Adrenal gland (tissue), 12 donors: ENCODE data around the gene CROCC. TPM values are rescaled to one million over a fixed set of nuclear protein-coding genes. Genes with fewer than 3 reads are reported as not detected.
A peak's percentile ranks its signal among the peaks of the same experiment; 100 is the strongest.

Source experiments
- DNase-seq, 7 donors: peaks; one replicate each; pipeline ENCODE4 v3.0.0-alpha.2; 2019 to 2020
- H3K27ac ChIP-seq, 5 donors: fragments of 200-600 bp; sonication (generic) in 4 of 5; 1 replicate in 3 of 5; 2 replicates in 2 of 5; pipeline versions ENCODE4 v1.5.1 to v1.8.0; 2016 to 2020; ENCODE audit warnings: mild to moderate bottlenecking in 1 of 5
- H3K27me3 ChIP-seq: fragments of 200-600 bp; 2 replicates; pipeline ENCODE4 v1.8.0; 2021
- H3K36me3 ChIP-seq, 2 donors: fragments of 200-600 bp; replicated peaks in 1 of 2; 1 replicate in 1 of 2; 2 replicates in 1 of 2; pipeline versions ENCODE4 v1.5.1 to v1.8.0; 2018 to 2022
- H3K4me1 ChIP-seq, 2 donors: fragments of 200-600 bp; replicated peaks in 1 of 2; 1 replicate in 1 of 2; 2 replicates in 1 of 2; pipeline versions ENCODE4 v1.5.1 to v1.8.0; 2018 to 2021
- H3K4me3 ChIP-seq, 4 donors: fragments of 200-600 bp; sonication (generic) in 3 of 4; one replicate each; pipeline ENCODE4 v1.5.1; 2016 to 2018
- H3K9me3 ChIP-seq, 3 donors: fragments of 200-600 bp; sonication (generic) in 1 of 3; replicated peaks in 1 of 3; 1 replicate in 2 of 3; 2 replicates in 1 of 3; pipeline versions ENCODE4 v1.5.1 to v1.8.0; 2016 to 2021
- POLR2A ChIP-seq, 2 donors: fragments of 450-650 bp; IDR thresholded peaks; one replicate each; pipeline ENCODE4 v1.6.1; 2017; ENCODE audit warnings: antibody characterized with exemption in 2 of 2, mild to moderate bottlenecking in 2 of 2, moderate library complexity in 1 of 2
- WGBS, 4 donors: extraction: QIAGEN DNeasy Blood & Tissue Kit in 2 of 4; methylation state at CpG; one replicate each; pipeline versions ENCODE4 v1.1.5 to v1.1.7; 2013 to 2017; 5-methylcytosine and 5-hydroxymethylcytosine counted together
- intact Hi-C, 2 donors: fragments of 100-400 bp; cut with DNase I; formaldehyde crosslinking; loops; one replicate each; pipeline versions ENCODE4 v1.14.1 to v1.15.0; 2022 to 2023
- polyA plus RNA-seq, 3 donors: library from polyadenylated mRNA; stranded (reverse); fragments of 200-250 nt in 2 of 3; fragments of 350-450 nt in 1 of 3; fragmentation: Illumina TruSeq in 1 of 3; extraction: RNeasy Lipid Tissue Mini Kit (QIAGEN cat#74804) in 1 of 3; gene quantifications; one replicate each; pipeline ENCODE4 v1.2.3, GENCODE V29; 2013 to 2014
- total RNA-seq, 9 donors: library from RNA; depleted of rRNA in 4 of 9; stranded (reverse); fragments of >200 nt in 4 of 9; fragments of 120-200 nt in 1 of 9; fragmentation: NEBNext Ultra II Directional in 1 of 9; extraction: Animal tissue kit (Norgen Biotek cat#: 25700) in 1 of 9; gene quantifications; one replicate each; pipeline versions ENCODE4 v1.1.0 to v1.2.4, GENCODE V29; 2013 to 2023
- TF ChIP-seq, protein P1 (sequence below), 6 experiments: fragments of 450-650 bp in 4 of 6; fragments of 200-600 bp in 2 of 6; sonication (generic) in 1 of 6; IDR thresholded peaks; 1 replicate in 5 of 6; 2 replicates in 1 of 6; pipeline versions ENCODE4 v1.5.1 to v1.8.0; 2016 to 2021; ENCODE audit warnings: antibody characterized with exemption in 6 of 6, mild to moderate bottlenecking in 2 of 6, moderate library complexity in 1 of 6
- donor health status: healthy with polysubstance abuse.
- donor health status: Bipolar disorder and iron deficiency.
- donor health status: DM: yes; HTN: yes; CAD: no.
- donor health status: DM: no; HTN: no; CAD: no.
- donor health status: DM: no; HTN: no; CAD: no.
- donor health status: DM: yes; HTN: yes; CAD: no.

The CROCC gene
- total and polyA plus RNA-seq, 12 donors: 2.3 to 151 (median 19.2) TPM

DNA sequence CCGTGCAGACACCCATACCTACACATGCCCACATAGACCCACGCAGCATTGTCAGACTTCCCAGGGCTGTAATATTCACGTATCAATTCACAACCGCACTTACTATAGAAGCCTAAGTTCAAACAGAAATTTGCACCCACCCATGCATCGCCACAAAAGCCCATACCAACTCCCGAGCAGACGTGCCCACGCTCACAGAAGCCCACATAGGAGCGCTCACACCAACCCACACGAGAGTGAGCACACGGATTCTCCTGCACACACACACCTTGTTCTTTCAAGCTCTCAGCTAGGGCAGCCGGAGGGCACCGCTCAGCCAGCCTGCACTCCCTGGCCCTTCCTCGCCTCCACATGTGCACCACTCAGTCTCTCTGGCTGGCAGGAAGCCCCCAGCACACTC is 54.1 kb downstream of the CROCC start:
- Histone ChIP-seq H3K4me1 (no peaks in the 10 kb centered on the region), H3K4me3 (no peak overlapping the region), H3K27me3 (peaks cover 5% of the 10 kb centered on the region), H3K27ac (no peak overlapping the region), H3K36me3 (no peaks in the 10 kb centered on the region), H3K9me3 (no peaks in the 10 kb centered on the region)
- intact Hi-C loops: no loop called here
- no peak for TF ChIP-seq POLR2A (IDR thresholded peaks at IDR 0.05)
- TF ChIP-seq, protein P1, sequence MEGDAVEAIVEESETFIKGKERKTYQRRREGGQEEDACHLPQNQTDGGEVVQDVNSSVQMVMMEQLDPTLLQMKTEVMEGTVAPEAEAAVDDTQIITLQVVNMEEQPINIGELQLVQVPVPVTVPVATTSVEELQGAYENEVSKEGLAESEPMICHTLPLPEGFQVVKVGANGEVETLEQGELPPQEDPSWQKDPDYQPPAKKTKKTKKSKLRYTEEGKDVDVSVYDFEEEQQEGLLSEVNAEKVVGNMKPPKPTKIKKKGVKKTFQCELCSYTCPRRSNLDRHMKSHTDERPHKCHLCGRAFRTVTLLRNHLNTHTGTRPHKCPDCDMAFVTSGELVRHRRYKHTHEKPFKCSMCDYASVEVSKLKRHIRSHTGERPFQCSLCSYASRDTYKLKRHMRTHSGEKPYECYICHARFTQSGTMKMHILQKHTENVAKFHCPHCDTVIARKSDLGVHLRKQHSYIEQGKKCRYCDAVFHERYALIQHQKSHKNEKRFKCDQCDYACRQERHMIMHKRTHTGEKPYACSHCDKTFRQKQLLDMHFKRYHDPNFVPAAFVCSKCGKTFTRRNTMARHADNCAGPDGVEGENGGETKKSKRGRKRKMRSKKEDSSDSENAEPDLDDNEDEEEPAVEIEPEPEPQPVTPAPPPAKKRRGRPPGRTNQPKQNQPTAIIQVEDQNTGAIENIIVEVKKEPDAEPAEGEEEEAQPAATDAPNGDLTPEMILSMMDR (IDR thresholded peaks at IDR 0.05): no peak
- WGBS, 4 donors: 81 to 88% (median 87%) methylated on average over 11 to 14 of the region's 14 CpGs
- DNase-seq: no peak

GRCh38 chr1:16976966-16977365 is 55.2 kb downstream of the CROCC start:
- Histone ChIP-seq H3K36me3 (no peaks in the 10 kb centered on the region), H3K27ac (no peak overlapping the region), H3K4me1 (no peaks in the 10 kb centered on the region), H3K27me3 (peaks cover 5% of the 10 kb centered on the region), H3K4me3 (no peak overlapping the region), H3K9me3 (no peaks in the 10 kb centered on the region)
- 78 to 90% (median 85%) methylated on average over 6 to 16 of the region's 16 CpGs for WGBS, 4 donors
- TF ChIP-seq, protein P1 (IDR thresholded peaks at IDR 0.05): no peak
- TF ChIP-seq POLR2A (IDR thresholded peaks at IDR 0.05): no peak
- intact Hi-C loops: no loop called here
- no peak for DNase-seq

DNA sequence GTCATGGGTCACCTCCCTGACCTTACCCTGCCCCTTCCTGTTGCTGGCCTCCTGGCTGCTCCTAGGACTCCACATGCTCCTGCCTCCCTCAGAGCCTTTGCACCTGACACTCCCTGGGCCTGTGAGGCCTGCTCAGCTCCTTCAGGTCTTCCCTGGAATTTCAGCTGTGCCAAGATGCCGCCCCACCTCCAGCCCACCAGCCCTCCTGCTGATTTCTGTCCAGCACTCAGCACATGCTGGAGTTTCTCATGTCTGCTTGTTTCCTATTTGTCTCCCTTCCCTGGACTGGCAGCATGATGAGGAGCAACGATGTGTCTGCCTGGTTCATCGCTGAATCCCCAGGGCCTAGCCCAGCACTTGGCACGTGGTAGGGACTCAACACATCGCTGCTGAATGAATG is 55.6 kb downstream of the CROCC start:
- TF ChIP-seq, protein P1 (IDR thresholded peaks at IDR 0.05): no peak
- no peak for TF ChIP-seq POLR2A (IDR thresholded peaks at IDR 0.05)
- no peaks in the 10 kb centered on the region for H3K9me3 ChIP-seq
- no peak for DNase-seq
- peaks cover 5% of the 10 kb centered on the region for H3K27me3 ChIP-seq
- H3K36me3 ChIP-seq: no peaks in the 10 kb centered on the region
- no peak overlapping the region for H3K27ac ChIP-seq
- no peaks in the 10 kb centered on the region for H3K4me1 ChIP-seq
- H3K4me3 ChIP-seq: no peak overlapping the region
- intact Hi-C loops: no loop called here
- WGBS, 4 donors: 91 to 96% (median 93%) methylated on average over 4 to 5 of the region's 5 CpGs

DNA sequence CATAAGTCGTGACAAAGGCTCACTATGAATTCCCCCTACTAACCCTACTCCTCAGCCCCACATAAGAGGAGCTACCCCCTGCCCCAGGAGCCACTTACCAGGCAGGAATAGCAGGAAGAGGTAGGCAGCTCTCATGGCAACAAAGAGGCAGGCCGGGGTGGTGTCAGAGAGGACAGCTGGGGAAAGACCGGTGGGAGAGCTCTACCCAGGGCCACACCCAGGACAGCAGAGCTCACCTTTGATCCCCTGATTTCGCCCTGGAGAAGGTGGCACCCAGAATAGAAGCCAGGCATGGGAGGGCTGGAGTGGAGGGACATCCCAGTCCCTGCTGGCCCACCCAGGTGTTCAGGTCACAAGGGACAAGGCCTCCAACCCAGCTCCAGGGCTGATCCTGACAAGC is 56.4 kb downstream of the CROCC start:
- TF ChIP-seq, protein P1 (IDR thresholded peaks at IDR 0.05): no peak
- no peak for TF ChIP-seq POLR2A (IDR thresholded peaks at IDR 0.05)
- no peaks in the 10 kb centered on the region for H3K36me3 ChIP-seq
- peak overlapping the region in 2 of 5 donors; percentile 69 to 80 for H3K27ac ChIP-seq
- H3K4me3 ChIP-seq: no peak overlapping the region
- no peaks in the 10 kb centered on the region for H3K4me1 ChIP-seq
- intact Hi-C loops: no loop called here
- DNase-seq: no peak
- peaks cover 5% of the 10 kb centered on the region for H3K27me3 ChIP-seq
- no peaks in the 10 kb centered on the region for H3K9me3 ChIP-seq
- 78 to 96% (median 89%) methylated on average over 3 to 4 of the region's 4 CpGs for WGBS, 4 donors
